Measurements from ENCODE around the gene P2RY2. TPM values are rescaled to one million over a fixed set of nuclear protein-coding genes. Genes with fewer than 3 reads are reported as not detected.
"Not testable (repeated sequence)": the region's sequence is repeated elsewhere in the genome, so short reads cannot be mapped to it uniquely, and the experiment has no call there.

Gene P2RY2
- polyA plus RNA-seq, 1 experiment = not detected

GRCh38 chr11:73196576-73196975 lies 21.5 kb upstream of the P2RY2 start:
- no peaks in the 10 kb centered on the region for H3K9me3 ChIP-seq (ENCODE audit: control insufficient read depth, insufficient read depth, low read length)
- no peaks in the 10 kb centered on the region for H3K27me3 ChIP-seq (ENCODE audit: control insufficient read depth, insufficient read depth, low read length)
- no peak for TF ChIP-seq CTCF (IDR thresholded peaks at IDR 0.05; ENCODE audit: low read depth, low read length)
- no peak for DNase-seq (ENCODE audit: low read depth, low spot score)
- H3K4me3 ChIP-seq (ENCODE audit: low read depth, low read length) = no peak overlapping the region
- ChIA-PET POLR2A (no interaction called here), CTCF (interaction anchor here (0.7 kb wide), 1 partner anchor 464 kb away, joined by 3 read pairs; no protein-coding TSS in a partner anchor)
- no peak overlapping the region for H3K27ac ChIP-seq (ENCODE audit: low read depth, low read length)

DNA sequence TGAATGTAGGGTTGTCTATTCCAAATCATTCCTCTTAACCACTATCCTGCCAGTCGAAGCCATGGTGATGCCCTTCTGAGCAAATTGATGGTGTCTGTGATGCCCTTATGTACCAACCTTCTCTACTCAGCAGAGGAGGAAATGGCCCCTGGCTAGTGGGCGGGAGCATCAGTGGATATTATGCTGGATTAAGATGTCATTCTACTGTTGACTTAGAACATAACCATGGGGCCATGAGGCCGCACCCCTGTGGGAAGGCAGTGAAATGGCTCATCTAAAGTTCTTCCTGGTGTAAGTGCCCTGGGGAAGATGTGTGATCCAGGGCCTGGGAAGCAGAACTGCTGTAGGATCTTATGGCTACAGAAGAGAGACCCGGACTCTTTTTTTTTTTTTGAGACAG lies 20.7 kb upstream of the P2RY2 start:
- Histone ChIP-seq H3K27me3 (ENCODE audit: control insufficient read depth, insufficient read depth, low read length) (no peaks in the 10 kb centered on the region), H3K27ac (ENCODE audit: low read depth, low read length) (no peak overlapping the region), H3K4me3 (ENCODE audit: low read depth, low read length) (no peak overlapping the region), H3K9me3 (ENCODE audit: control insufficient read depth, insufficient read depth, low read length) (no peaks in the 10 kb centered on the region)
- ChIA-PET POLR2A (no interaction called here), CTCF (interaction anchor here (0.7 kb wide), 1 partner anchor 464 kb away, joined by 3 read pairs; no protein-coding TSS in a partner anchor)
- no peak for TF ChIP-seq CTCF (IDR thresholded peaks at IDR 0.05; ENCODE audit: low read depth, low read length)
- DNase-seq (ENCODE audit: low read depth, low spot score) = no peak

DNA sequence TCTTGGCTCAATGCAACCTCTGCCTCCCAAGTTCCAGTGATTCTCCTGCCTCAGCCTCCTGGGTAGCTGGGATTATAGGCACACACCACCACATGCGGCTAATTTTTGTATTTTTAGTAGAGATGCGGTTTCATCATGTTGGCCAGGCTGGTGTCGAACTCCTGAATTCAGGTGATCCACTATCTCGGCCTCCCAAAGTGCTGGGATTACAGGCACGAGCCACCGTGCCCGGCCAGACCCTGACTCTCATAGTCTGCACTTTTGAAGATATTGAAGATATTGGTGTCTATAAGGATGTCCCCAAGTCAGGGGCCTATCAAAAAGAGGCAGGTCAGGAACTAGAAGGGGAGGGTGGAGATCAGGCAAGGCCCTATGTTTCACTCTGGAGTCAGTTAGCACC lies 20.3 kb upstream of the P2RY2 start:
- CTCF ChIA-PET; H3K4me3 ChIP-seq (ENCODE audit: low read depth, low read length): not testable (repeated sequence)

GRCh38 chr11:73198677-73199076 lies 19.4 kb upstream of the P2RY2 start:
- Histone ChIP-seq H3K27ac (ENCODE audit: low read depth, low read length) (no peak overlapping the region), H3K9me3 (ENCODE audit: control insufficient read depth, insufficient read depth, low read length) (no peaks in the 10 kb centered on the region), H3K27me3 (ENCODE audit: control insufficient read depth, insufficient read depth, low read length) (no peaks in the 10 kb centered on the region), H3K4me3 (ENCODE audit: low read depth, low read length) (no peak overlapping the region)
- POLR2A ChIA-PET = no interaction called here
- CTCF ChIA-PET = no interaction called here
- no peak for TF ChIP-seq CTCF (IDR thresholded peaks at IDR 0.05; ENCODE audit: low read depth, low read length)
- DNase-seq (ENCODE audit: low read depth, low spot score) = no peak

More for the DNA sequence above, 20.3 kb upstream of the P2RY2 start:
- DNase-seq (ENCODE audit: low read depth, low spot score); POLR2A ChIA-PET; H3K27ac ChIP-seq (ENCODE audit: low read depth, low read length); H3K27me3 ChIP-seq (ENCODE audit: control insufficient read depth, insufficient read depth, low read length); H3K9me3 ChIP-seq (ENCODE audit: control insufficient read depth, insufficient read depth, low read length): not testable (repeated sequence)

DNA sequence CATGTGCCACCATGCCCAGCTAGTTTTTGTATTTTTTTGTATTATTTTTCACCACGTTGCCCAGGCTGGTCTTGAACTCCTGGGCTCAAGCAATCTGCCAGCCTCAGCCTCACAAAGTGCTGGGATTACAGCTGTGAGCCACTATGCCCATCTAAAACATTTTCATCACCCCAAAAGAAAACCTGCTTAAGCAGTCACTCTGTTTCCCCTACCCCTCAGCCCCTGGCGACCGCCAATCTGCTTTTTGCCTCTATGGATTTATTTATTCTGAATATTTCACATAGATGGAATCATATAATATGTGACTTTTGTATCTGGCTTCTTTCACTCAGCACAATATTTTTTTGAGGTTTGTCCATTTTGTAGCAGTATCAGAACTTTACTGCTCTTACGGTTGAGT lies 18.6 kb upstream of the P2RY2 start:
- Histone ChIP-seq H3K9me3 (ENCODE audit: control insufficient read depth, insufficient read depth, low read length) (no peaks in the 10 kb centered on the region), H3K27ac (ENCODE audit: low read depth, low read length) (no peak overlapping the region), H3K4me3 (ENCODE audit: low read depth, low read length) (no peak overlapping the region), H3K27me3 (ENCODE audit: control insufficient read depth, insufficient read depth, low read length) (peaks cover 4% of the 10 kb centered on the region)
- no peak for DNase-seq (ENCODE audit: low read depth, low spot score)
- ChIA-PET POLR2A (no interaction called here), CTCF (interaction anchor here (0.6 kb wide), 1 partner anchor 57 kb away, joined by 3 read pairs; no protein-coding TSS in a partner anchor)
- TF ChIP-seq CTCF (IDR thresholded peaks at IDR 0.05; ENCODE audit: low read depth, low read length) = no peak

DNA sequence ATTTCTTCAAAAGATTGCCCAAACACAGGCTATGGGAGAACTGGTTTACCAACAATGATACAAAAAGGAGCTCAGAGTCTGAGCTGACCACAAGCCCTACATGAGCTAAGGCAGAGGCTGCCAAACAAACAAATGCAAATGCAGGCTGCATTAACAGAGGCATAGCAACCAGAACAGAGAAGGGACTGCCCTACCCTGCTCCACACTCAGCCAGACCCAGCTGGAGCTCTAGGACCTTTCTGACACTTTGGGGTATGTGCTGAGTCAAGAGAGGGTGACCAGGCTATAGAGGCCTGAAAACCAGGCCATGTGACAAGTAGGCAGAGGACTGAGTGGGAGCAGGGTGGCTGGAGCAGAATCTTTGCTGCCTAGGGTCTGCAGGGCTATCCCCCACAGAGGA lies 17.8 kb upstream of the P2RY2 start:
- TF ChIP-seq CTCF (IDR thresholded peaks at IDR 0.05; ENCODE audit: low read depth, low read length) = no peak
- ChIA-PET POLR2A (no interaction called here), CTCF (interaction anchor here (0.5 kb wide), 1 partner anchor 475 kb away, joined by 3 read pairs; no protein-coding TSS in a partner anchor)
- no peak overlapping the region for H3K4me3 ChIP-seq (ENCODE audit: low read depth, low read length)
- no peak overlapping the region for H3K27ac ChIP-seq (ENCODE audit: low read depth, low read length)
- peaks cover 4% of the 10 kb centered on the region for H3K27me3 ChIP-seq (ENCODE audit: control insufficient read depth, insufficient read depth, low read length)
- no peaks in the 10 kb centered on the region for H3K9me3 ChIP-seq (ENCODE audit: control insufficient read depth, insufficient read depth, low read length)
- no peak for DNase-seq (ENCODE audit: low read depth, low spot score)
